Measurements from ENCODE around the gene GPR156. TPM values are rescaled to one million over a fixed set of nuclear protein-coding genes. Genes with fewer than 3 reads are reported as not detected.

Gene GPR156
- total and polyA plus RNA-seq, 10 of the 15 experiments (the other 5 are each of a cell fraction or from before 2014, with no cell fraction given): 0.08 to 0.15 (median 0.11) TPM; not detected in 6

DNA sequence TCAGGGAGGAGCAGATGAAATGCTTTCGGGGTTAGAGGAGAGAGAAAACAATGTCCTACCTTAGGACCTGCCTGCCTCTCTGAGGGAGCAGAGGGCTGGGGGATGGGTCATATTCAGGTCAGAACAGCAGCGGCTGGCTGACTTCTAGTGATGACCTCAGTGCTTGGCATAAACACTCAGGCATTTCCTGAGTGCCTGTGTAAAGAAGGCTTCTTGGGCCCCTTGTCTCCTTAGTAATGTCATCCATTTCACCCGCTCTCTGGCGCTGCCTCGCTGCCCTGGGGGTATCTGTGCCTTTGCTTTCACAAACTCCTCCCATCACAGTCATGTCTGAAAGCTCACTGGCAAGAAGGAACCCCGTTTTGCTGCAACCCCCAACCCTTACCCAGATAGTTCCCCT is 107.9 kb downstream of the GPR156 start:
- CTCF ChIA-PET: no interaction called here
- no peaks in the 10 kb centered on the region for H3K79me2 ChIP-seq (ENCODE audit: control insufficient read depth, insufficient read depth, low read length)
- POLR2A ChIA-PET: no interaction called here

More for the DNA sequence above, 107.9 kb downstream of the GPR156 start:
- no peak for FAIRE-seq
- no peak for DNase-seq (ENCODE audit: low read depth, low spot score)
- Histone ChIP-seq H3K4me2 (ENCODE audit: control insufficient read depth, insufficient read depth) (no peak overlapping the region), H3K9me3 (replicated peaks; ENCODE audit: control insufficient read depth, insufficient read depth, low read length) (no peaks in the 10 kb centered on the region), H4K20me1 (ENCODE audit: control insufficient read depth, insufficient read depth) (no peaks in the 10 kb centered on the region), H3K4me3 (no peak overlapping the region), H3K36me3 (ENCODE audit: control insufficient read depth in 2 of 2, insufficient read depth in 2 of 2, low read length in 1 of 2) (no peaks in the 10 kb centered on the region), H2AFZ (ENCODE audit: control insufficient read depth, low read depth, low read length) (no peak overlapping the region), H3K27ac (ENCODE audit: control insufficient read depth, insufficient read depth) (no peak overlapping the region), H3K27me3 (replicated peaks in 1 of 2; ENCODE audit: control insufficient read depth in 2 of 2, insufficient read depth in 2 of 2, low read length in 1 of 2) (no peaks in the 10 kb centered on the region; a peak in 1 of 4 replicates), H3K9ac (ENCODE audit: control insufficient read depth, insufficient read depth, low read length) (no peak overlapping the region), H3K4me1 (ENCODE audit: control insufficient read depth, insufficient read depth, low read length) (no peaks in the 10 kb centered on the region)
- ATAC-seq: no peak
- RAD21 ChIA-PET (ENCODE audit: unreplicated experiment): no interaction called here
- no peak for TF ChIP-seq STAT3 (IDR thresholded peaks at IDR 0.05; ENCODE audit: low read depth, low read length)
- TF ChIP-seq ZNF384 (IDR thresholded peaks at IDR 0.05; ENCODE audit: borderline replicate concordance, low read depth, low read length): no peak
- TF ChIP-seq, protein P1, sequence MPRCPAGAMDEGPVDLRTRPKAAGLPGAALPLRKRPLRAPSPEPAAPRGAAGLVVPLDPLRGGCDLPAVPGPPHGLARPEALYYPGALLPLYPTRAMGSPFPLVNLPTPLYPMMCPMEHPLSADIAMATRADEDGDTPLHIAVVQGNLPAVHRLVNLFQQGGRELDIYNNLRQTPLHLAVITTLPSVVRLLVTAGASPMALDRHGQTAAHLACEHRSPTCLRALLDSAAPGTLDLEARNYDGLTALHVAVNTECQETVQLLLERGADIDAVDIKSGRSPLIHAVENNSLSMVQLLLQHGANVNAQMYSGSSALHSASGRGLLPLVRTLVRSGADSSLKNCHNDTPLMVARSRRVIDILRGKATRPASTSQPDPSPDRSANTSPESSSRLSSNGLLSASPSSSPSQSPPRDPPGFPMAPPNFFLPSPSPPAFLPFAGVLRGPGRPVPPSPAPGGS (IDR thresholded peaks at IDR 0.05; ENCODE audit: borderline replicate concordance, insufficient read depth, low read depth, low read length, poor library complexity, severe bottlenecking): no peak
- TF ChIP-seq FOXM1 (IDR thresholded peaks at IDR 0.05; ENCODE audit: low read depth, low read length): no peak
- TF ChIP-seq, protein P2, sequence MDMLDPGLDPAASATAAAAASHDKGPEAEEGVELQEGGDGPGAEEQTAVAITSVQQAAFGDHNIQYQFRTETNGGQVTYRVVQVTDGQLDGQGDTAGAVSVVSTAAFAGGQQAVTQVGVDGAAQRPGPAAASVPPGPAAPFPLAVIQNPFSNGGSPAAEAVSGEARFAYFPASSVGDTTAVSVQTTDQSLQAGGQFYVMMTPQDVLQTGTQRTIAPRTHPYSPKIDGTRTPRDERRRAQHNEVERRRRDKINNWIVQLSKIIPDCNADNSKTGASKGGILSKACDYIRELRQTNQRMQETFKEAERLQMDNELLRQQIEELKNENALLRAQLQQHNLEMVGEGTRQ (IDR thresholded peaks at IDR 0.05; ENCODE audit: borderline replicate concordance, low read depth, low read length): no peak
- no peak for TF ChIP-seq CBFB (IDR thresholded peaks at IDR 0.05; ENCODE audit: low read depth)
- no peak for TF ChIP-seq NBN (IDR thresholded peaks at IDR 0.05)
- no peak for TF ChIP-seq JUND (IDR thresholded peaks at IDR 0.05; ENCODE audit: low read depth, low read length)
- no peak for TF ChIP-seq RB1 (IDR thresholded peaks at IDR 0.05; ENCODE audit: borderline replicate concordance)
- in situ Hi-C loops (cut with MboI) (no loop called here), intact Hi-C loops (cut with micrococcal nuclease; ENCODE audit: unreplicated experiment) (no loop called here)
- SMC1A ChIA-PET (ENCODE audit: uncharacterized antibody, unreplicated experiment): no interaction called here
- no TSS peak for BruUV-seq (replicated peaks)
- 22% methylated on average over 6 of the region's 6 CpGs for WGBS (ENCODE audit: insufficient coverage, insufficient replicate concordance, low lambda C conversion rate, missing lambda C conversion rate)

Measured in GM12878 (cell line).